ENCODE data around the gene FPGT. TPM values are rescaled to one million over a fixed set of nuclear protein-coding genes. Genes with fewer than 3 reads are reported as not detected.

The FPGT gene
- total RNA-seq, 1 donor from 2014 or later = 8.3 TPM

DNA sequence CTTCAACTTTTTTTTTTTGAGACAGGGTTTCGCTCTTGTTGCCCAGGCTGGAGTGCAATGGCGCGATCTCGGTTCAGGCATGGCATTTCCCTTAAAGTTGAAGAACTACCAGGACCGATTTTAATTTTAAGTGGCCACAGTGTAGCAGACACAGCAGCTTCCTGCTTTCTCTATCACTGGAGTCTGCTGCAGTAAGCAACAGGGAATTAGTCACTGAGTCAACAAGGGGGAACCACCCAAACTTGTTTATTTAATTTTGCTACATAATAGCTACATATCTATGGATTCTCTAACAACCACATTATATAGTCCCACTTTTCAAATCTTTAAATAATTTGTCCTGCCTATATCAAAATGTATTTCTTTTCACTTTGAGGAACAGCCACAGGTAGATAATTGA, 24.7 kb downstream of the FPGT start:
- no peaks in the 10 kb centered on the region for H3K4me1 ChIP-seq
- intact Hi-C loops (cut with DNase I) = no loop called here
- peaks cover 0 to 8% of the 10 kb centered on the region in 2 donors for H3K36me3 ChIP-seq
- no peak overlapping the region for H3K4me3 ChIP-seq
- H3K27me3 ChIP-seq = no peaks in the 10 kb centered on the region
- DNase-seq (ENCODE audit: low spot score in 2 of 2) = no peak
- peaks cover 2 to 50% of the 10 kb centered on the region in 2 donors for H3K9me3 ChIP-seq
- TF ChIP-seq, protein P1, sequence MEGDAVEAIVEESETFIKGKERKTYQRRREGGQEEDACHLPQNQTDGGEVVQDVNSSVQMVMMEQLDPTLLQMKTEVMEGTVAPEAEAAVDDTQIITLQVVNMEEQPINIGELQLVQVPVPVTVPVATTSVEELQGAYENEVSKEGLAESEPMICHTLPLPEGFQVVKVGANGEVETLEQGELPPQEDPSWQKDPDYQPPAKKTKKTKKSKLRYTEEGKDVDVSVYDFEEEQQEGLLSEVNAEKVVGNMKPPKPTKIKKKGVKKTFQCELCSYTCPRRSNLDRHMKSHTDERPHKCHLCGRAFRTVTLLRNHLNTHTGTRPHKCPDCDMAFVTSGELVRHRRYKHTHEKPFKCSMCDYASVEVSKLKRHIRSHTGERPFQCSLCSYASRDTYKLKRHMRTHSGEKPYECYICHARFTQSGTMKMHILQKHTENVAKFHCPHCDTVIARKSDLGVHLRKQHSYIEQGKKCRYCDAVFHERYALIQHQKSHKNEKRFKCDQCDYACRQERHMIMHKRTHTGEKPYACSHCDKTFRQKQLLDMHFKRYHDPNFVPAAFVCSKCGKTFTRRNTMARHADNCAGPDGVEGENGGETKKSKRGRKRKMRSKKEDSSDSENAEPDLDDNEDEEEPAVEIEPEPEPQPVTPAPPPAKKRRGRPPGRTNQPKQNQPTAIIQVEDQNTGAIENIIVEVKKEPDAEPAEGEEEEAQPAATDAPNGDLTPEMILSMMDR (IDR thresholded peaks at IDR 0.05) = no peak
- H3K27ac ChIP-seq = no peak overlapping the region

DNA sequence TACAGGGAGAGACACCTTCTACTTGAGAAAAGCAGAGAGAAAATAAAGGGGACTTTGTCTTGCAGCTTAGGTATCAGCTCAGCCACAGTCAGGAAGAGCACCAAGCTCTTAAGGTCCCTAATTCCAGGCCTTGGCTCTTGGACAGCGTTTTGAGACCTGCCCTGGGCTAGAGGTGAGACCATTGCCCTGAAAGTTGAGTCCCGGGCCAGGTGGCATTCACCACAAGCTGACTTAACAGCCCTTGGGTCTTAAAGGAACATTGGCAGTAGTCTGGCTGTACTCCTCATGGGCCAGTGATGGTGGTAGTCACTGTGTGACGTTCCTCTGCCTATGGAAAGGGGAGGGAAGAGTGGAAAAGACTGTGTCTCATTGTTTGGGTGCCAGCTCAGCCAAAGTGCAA, 25.4 kb downstream of the FPGT start:
- Histone ChIP-seq H3K36me3 (peaks cover 0 to 8% of the 10 kb centered on the region in 2 donors), H3K27me3 (no peaks in the 10 kb centered on the region), H3K27ac (no peak overlapping the region), H3K4me3 (no peak overlapping the region), H3K9me3 (peaks cover 3 to 58% of the 10 kb centered on the region in 2 donors), H3K4me1 (no peaks in the 10 kb centered on the region)
- TF ChIP-seq, protein P1 (IDR thresholded peaks at IDR 0.05) = no peak
- no peak for DNase-seq (ENCODE audit: low spot score in 2 of 2)
- intact Hi-C loops (cut with DNase I) = no loop called here

DNA sequence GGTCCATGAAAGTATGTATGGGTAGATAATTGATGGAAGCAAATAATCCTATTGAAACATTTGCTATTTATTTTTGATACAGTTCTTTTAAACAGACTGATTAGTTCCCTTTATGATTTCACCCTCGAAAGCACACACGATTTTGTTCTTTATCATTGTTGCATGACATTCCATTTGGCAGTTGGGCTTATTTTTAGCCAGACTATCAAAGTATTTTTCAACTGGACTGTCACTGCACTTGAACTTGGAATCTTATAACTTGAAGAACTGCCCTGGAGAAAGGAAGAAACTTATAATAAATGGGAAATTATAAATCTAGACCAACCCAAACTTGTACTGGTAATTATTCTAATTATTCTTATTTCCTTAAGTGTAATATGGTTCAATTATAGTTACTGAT, 37.1 kb downstream of the FPGT start, which contains the start of gene TNNI3K:
Gene TNNI3K, plus strand, starts transcription at position 235 of the 400 bp plus-strand sequence. Its CDS starts 65 bp downstream, at position 300.
- Histone ChIP-seq H3K36me3 (peaks cover 0 to 5% of the 10 kb centered on the region in 2 donors), H3K9me3 (no peaks in the 10 kb centered on the region), H3K27me3 (no peaks in the 10 kb centered on the region), H3K4me1 (no peaks in the 10 kb centered on the region), H3K27ac (no peak within 1 kb of the TSS), H3K4me3 (no peak within 1 kb of the TSS)
- TF ChIP-seq, protein P1 (IDR thresholded peaks at IDR 0.05) = no peak
- intact Hi-C loops (cut with DNase I) = no loop called here
- no peak for DNase-seq (ENCODE audit: low spot score in 2 of 2)

DNA sequence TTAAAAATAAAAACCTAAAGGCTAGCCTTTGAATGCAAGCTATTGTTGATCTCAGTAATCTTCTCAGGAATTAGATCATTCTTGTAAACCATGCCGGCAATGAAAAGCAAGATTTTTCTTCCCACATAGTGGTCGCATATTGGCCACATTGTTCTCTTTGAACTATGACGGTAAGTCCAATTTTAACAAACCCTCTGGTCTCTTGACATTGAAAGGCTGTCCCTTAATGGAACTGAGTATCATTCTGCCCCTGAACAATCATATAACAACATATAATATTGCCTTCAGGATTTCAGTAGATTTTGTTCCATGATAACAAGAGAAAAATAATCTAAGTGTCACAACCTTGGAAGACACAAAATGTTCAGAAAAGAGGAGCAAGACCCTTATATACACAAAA, 38.4 kb downstream of the FPGT start:
- DNase-seq (ENCODE audit: low spot score in 2 of 2) = no peak
- Histone ChIP-seq H3K36me3 (peaks cover 0 to 5% of the 10 kb centered on the region in 2 donors), H3K4me1 (no peaks in the 10 kb centered on the region), H3K9me3 (no peaks in the 10 kb centered on the region), H3K4me3 (no peak overlapping the region), H3K27ac (no peak overlapping the region), H3K27me3 (no peaks in the 10 kb centered on the region)
- intact Hi-C loops (cut with DNase I) = no loop called here
- TF ChIP-seq, protein P1 (IDR thresholded peaks at IDR 0.05) = no peak

DNA sequence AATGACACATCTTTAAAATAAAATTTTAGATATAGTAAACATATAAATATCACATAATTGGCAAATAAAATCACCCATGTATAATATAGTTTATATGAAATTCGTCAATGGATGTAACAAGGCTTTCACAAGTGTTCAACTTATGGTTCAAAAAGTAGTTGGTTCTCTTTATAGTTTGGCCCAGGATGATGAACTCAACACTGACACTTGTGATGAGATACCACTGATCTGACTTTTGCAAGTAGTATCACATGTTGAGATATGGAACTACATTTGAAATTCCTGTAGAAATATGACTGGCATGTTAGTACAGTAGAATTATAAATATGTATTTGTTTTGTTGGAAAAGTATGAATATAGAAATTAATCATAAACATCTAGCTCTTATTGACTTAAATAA, 39.0 kb downstream of the FPGT start:
- Histone ChIP-seq H3K36me3 (peaks cover 0 to 5% of the 10 kb centered on the region in 2 donors), H3K27me3 (no peaks in the 10 kb centered on the region), H3K9me3 (no peaks in the 10 kb centered on the region), H3K4me3 (no peak overlapping the region), H3K27ac (no peak overlapping the region), H3K4me1 (no peaks in the 10 kb centered on the region)
- intact Hi-C loops (cut with DNase I) = no loop called here
- DNase-seq (ENCODE audit: low spot score in 2 of 2) = no peak
- TF ChIP-seq, protein P1 (IDR thresholded peaks at IDR 0.05) = no peak

DNA sequence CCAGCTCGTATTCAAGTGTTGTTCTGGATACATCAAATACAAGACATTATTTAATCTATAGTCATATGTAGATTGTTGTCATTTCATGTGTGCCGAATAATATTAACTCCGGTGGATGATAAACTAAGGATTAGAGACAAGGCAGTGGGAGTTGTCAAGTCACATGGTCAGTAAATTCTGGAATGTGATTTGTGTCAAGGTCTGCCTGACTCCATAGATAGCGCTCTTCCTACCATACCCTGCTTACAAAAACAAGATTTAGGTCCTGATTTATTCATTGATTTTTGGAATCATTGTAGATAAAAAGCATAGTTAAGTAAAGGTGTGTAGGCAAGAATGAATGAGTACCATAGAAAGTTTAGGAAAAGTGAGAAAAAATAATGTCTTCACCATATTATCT, 39.7 kb downstream of the FPGT start:
- Histone ChIP-seq H3K9me3 (no peaks in the 10 kb centered on the region), H3K36me3 (peaks cover 0 to 5% of the 10 kb centered on the region in 2 donors), H3K4me1 (no peaks in the 10 kb centered on the region), H3K4me3 (no peak overlapping the region), H3K27me3 (no peaks in the 10 kb centered on the region), H3K27ac (no peak overlapping the region)
- intact Hi-C loops (cut with DNase I) = no loop called here
- TF ChIP-seq, protein P1 (IDR thresholded peaks at IDR 0.05) = no peak
- DNase-seq (ENCODE audit: low spot score in 2 of 2) = no peak

Data from ascending aorta (tissue), 2 donors.